Activated B cell treated with CpG ODN at 0.5 μM for 24 hours (primary cell): Measurements from ENCODE around the gene CHMP4B. TPM values are rescaled to one million over a fixed set of nuclear protein-coding genes. Genes with fewer than 3 reads are reported as not detected.

Experiments used
- ATAC-seq: fragments of 200-7000 bp; cut with Tn5 transposase; one replicate; pipeline ENCODE4 v1.10.0; 2021; ENCODE audit warnings: low read depth, mild to moderate bottlenecking, moderate library complexity
- CTCF ChIA-PET: fragments of 350-600 bp; sonication (Branson Sonifier 250); formaldehyde crosslinking; loops from one replicate; lab custom pipeline; 2021; ENCODE audit warnings: antibody characterized with exemption; lab: Charles Lee
- POLR2A ChIA-PET: fragments of 350-600 bp; sonication (Branson Sonifier 250); formaldehyde crosslinking; loops from one replicate; lab custom pipeline; 2021; ENCODE audit warnings: antibody characterized with exemption; lab: Charles Lee
- DNase-seq: peaks from one replicate; pipeline ENCODE4 v3.0.0; 2022
- H3K27ac Mint-ChIP-seq: one replicate; pipeline ENCODE4 v1.8.0; 2020; ENCODE audit warnings: mixed read lengths
- H3K27me3 Mint-ChIP-seq: one replicate; pipeline ENCODE4 v1.8.0; 2021; ENCODE audit warnings: mixed read lengths
- H3K36me3 Mint-ChIP-seq: one replicate; pipeline ENCODE4 v1.8.0; 2021; ENCODE audit warnings: low read depth, mixed read lengths
- H3K4me1 Mint-ChIP-seq: one replicate; pipeline ENCODE4 v1.8.0; 2021; ENCODE audit warnings: mixed read lengths
- H3K4me3 Mint-ChIP-seq: one replicate; pipeline ENCODE4 v1.8.0; 2020; ENCODE audit warnings: mild to moderate bottlenecking, mixed read lengths
- H3K9me3 Mint-ChIP-seq: one replicate; pipeline ENCODE4 v1.8.0; 2020; ENCODE audit warnings: mixed read lengths
- intact Hi-C: fragments of 100-400 bp; cut with micrococcal nuclease; formaldehyde crosslinking; loops from one replicate; pipeline ENCODE4 v1.15.1; 2024
- total RNA-seq: library from RNA; stranded (reverse); gene quantifications from 2 replicates; pipeline ENCODE4 v1.2.3, GENCODE V29; 2022
- TF ChIP-seq, protein P1 (sequence below): fragments of 200-600 bp; IDR thresholded peaks from one replicate; pipeline ENCODE4 v1.8.0; 2022; ENCODE audit warnings: antibody characterized with exemption, mild to moderate bottlenecking

The CHMP4B gene, protein sequence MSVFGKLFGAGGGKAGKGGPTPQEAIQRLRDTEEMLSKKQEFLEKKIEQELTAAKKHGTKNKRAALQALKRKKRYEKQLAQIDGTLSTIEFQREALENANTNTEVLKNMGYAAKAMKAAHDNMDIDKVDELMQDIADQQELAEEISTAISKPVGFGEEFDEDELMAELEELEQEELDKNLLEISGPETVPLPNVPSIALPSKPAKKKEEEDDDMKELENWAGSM
- 116 and 121 TPM in 2 replicates for total RNA-seq

DNA sequence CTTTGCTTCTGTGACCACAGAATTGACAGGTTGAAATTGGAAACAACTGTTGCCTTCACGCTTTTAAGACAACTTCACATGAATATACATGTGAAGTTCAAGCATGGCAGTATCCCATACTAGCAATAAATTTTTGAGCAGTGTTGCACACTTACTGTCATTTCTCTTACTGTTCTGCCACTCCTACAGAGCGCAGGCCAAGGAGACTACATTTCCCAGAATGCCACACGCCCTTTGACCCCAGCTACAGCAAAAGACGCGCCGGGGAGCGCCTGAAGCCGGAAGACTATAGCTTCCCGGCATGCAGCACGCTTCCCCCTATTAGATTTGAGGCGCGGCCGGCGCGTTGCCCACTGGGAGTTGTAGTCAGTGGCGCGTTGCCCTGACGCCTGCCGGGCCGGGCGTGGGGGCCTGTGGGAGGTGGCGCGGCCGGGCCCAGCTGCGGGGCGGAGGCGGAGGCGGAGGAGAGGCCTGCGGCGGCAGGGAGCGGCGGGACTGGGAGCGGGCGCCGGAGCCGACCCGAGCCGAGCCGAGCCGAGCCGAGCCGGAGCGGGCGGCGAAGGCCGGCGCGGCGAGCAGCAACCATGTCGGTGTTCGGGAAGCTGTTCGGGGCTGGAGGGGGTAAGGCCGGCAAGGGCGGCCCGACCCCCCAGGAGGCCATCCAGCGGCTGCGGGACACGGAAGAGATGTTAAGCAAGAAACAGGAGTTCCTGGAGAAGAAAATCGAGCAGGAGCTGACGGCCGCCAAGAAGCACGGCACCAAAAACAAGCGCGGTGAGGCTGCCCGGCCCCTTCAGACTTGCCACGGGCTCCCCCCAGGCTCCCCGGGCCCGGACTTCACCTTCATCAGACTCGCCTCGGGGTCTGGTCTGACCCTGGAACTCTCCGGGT, at the start of gene CHMP4B:
Gene CHMP4B (plus strand): TSS at position 464 of the 891 bp plus-strand sequence. CDS start 121 bp downstream, at position 585.
- intact Hi-C loops: loop anchor here (1.0 to 5.0 kb wide), 15 partner anchors 18 to 1336 kb away; partner anchors contain the start of genes E2F1, EDEM2, EIF2S2 and PXMP4
- Mint-ChIP-seq H3K4me1 (peaks cover 45% of the 10 kb centered on the region), H3K27me3 (no peaks in the 10 kb centered on the region), H3K4me3 (peak within 1 kb of the TSS; percentile 98), H3K36me3 (peaks cover 35% of the 10 kb centered on the region), H3K27ac (peak within 1 kb of the TSS; percentile 92), H3K9me3 (no peaks in the 10 kb centered on the region)
- ChIA-PET POLR2A (interaction anchor here (0.5 to 4.0 kb wide), 22 partner anchors 9 to 552 kb away, joined by 3 to 40 read pairs (median 4); partner anchors contain the start of genes ACTL10, CBFA2T2, CDK5RAP1 and EIF2S2), CTCF (interaction anchor here (0.9 to 1.7 kb wide), 4 partner anchors 16 to 143 kb away, joined by 3 to 6 read pairs (median 4); no protein-coding TSS in a partner anchor)
- TF ChIP-seq, protein P1, sequence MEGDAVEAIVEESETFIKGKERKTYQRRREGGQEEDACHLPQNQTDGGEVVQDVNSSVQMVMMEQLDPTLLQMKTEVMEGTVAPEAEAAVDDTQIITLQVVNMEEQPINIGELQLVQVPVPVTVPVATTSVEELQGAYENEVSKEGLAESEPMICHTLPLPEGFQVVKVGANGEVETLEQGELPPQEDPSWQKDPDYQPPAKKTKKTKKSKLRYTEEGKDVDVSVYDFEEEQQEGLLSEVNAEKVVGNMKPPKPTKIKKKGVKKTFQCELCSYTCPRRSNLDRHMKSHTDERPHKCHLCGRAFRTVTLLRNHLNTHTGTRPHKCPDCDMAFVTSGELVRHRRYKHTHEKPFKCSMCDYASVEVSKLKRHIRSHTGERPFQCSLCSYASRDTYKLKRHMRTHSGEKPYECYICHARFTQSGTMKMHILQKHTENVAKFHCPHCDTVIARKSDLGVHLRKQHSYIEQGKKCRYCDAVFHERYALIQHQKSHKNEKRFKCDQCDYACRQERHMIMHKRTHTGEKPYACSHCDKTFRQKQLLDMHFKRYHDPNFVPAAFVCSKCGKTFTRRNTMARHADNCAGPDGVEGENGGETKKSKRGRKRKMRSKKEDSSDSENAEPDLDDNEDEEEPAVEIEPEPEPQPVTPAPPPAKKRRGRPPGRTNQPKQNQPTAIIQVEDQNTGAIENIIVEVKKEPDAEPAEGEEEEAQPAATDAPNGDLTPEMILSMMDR: no peak
- ATAC-seq: peak; percentile 95
- DNase-seq: peak; percentile 97

DNA sequence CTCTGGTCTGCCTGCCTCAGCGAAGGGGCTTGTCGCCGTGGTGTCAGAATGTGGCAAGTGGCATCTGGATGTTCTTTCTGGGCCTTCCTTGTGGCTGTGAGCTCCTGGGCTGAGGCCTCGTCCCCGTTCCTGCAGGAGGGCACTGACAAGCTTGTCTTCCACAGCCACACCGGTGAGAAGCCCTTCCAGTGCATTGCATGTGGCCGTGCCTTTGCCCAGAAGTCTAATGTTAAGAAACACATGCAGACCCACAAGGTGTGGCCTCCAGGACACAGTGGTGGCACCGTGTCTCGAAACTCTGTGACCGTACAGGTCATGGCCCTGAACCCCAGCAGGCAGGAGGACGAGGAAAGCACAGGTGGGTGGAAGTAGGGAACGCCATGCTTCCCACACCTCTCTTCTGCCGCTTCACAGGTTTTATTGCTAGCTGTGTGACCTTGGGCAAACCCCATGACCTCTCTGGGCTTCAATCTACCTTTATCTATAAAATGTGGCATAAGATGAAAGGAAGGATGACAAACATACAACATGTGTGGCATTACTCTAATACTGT, 49.4 kb upstream of the CHMP4B start:
- ChIA-PET POLR2A (no interaction called here), CTCF (interaction anchor here (0.8 kb wide), 1 partner anchor 8 kb away, joined by 3 read pairs; no protein-coding TSS in a partner anchor)
- H3K27ac Mint-ChIP-seq: no peak overlapping the region
- TF ChIP-seq, protein P1: no peak
- ATAC-seq: no peak
- H3K27me3 Mint-ChIP-seq: no peaks in the 10 kb centered on the region
- peaks cover 6% of the 10 kb centered on the region for H3K9me3 Mint-ChIP-seq
- intact Hi-C loops: no loop called here
- H3K4me3 Mint-ChIP-seq: no peak overlapping the region
- H3K4me1 Mint-ChIP-seq: peaks cover under 1% of the 10 kb centered on the region
- H3K36me3 Mint-ChIP-seq: peaks cover 46% of the 10 kb centered on the region
- no peak for DNase-seq

GRCh38 chr20:33765099-33765498, 46.0 kb upstream of the CHMP4B start:
- Mint-ChIP-seq H3K4me1 (peaks cover 2% of the 10 kb centered on the region), H3K9me3 (no peaks in the 10 kb centered on the region), H3K27ac (no peak overlapping the region), H3K36me3 (peaks cover 34% of the 10 kb centered on the region), H3K27me3 (no peaks in the 10 kb centered on the region), H3K4me3 (no peak overlapping the region)
- POLR2A ChIA-PET: no interaction called here
- ATAC-seq: no peak
- TF ChIP-seq, protein P1: no peak
- intact Hi-C loops: no loop called here
- DNase-seq: no peak
- CTCF ChIA-PET: no interaction called here

- Mint-ChIP-seq H3K36me3 (peaks cover 37% of the 10 kb centered on the region), H3K4me1 (peaks cover 5% of the 10 kb centered on the region), H3K27me3 (no peaks in the 10 kb centered on the region), H3K4me3 (no peak overlapping the region), H3K9me3 (no peaks in the 10 kb centered on the region), H3K27ac (no peak overlapping the region)
- POLR2A ChIA-PET: no interaction called here
- intact Hi-C loops: no loop called here
- TF ChIP-seq, protein P1: no peak
- no peak for DNase-seq
- CTCF ChIA-PET: no interaction called here
- no peak for ATAC-seq
Observed at GRCh38 chr20:33765592-33765991, 45.6 kb upstream of the CHMP4B start.
